Thyroid gland (tissue), 4 donors: ENCODE measurements around the gene IL1R1. TPM values are rescaled to one million over a fixed set of nuclear protein-coding genes. Genes with fewer than 3 reads are reported as not detected.

Source experiments
- DNase-seq, 2 donors: peaks; one replicate each; pipeline ENCODE4 v3.0.0-alpha.2; 2019
- H3K27ac ChIP-seq, 3 donors: fragments of 200-600 bp; sonication (generic); 1 replicate in 2 of 3; 2 replicates in 1 of 3; pipeline ENCODE4 v1.5.1; 2016 to 2019; ENCODE audit warnings: mild to moderate bottlenecking in 1 of 3, moderate library complexity in 1 of 3
- H3K27me3 ChIP-seq: fragments of 200-600 bp; sonication (generic); one replicate; pipeline ENCODE4 v1.5.1; 2019
- H3K36me3 ChIP-seq, 2 donors: fragments of 200-600 bp; sonication (generic); one replicate each; pipeline ENCODE4 v1.5.1; 2016 to 2019
- H3K4me1 ChIP-seq, 2 donors: fragments of 200-600 bp; sonication (generic); one replicate each; pipeline ENCODE4 v1.5.1; 2017 to 2019
- H3K4me3 ChIP-seq, 3 donors: fragments of 200-600 bp; sonication (generic); replicated peaks in 1 of 3; 1 replicate in 2 of 3; 2 replicates in 1 of 3; pipeline ENCODE4 v1.5.1; 2016; ENCODE audit warnings: mild to moderate bottlenecking in 1 of 3
- H3K9me3 ChIP-seq: fragments of 200-600 bp; sonication (generic); one replicate; pipeline ENCODE4 v1.5.1; 2017
- POLR2A ChIP-seq, 2 donors: fragments of 450-650 bp; IDR thresholded peaks; one replicate each; pipeline ENCODE4 v1.6.1; 2017; ENCODE audit warnings: antibody characterized with exemption in 2 of 2, mild to moderate bottlenecking in 2 of 2, moderate library complexity in 1 of 2
- WGBS, 2 donors: methylation state at CpG; one replicate each; pipeline ENCODE4 v1.1.5; 2017; 5-methylcytosine and 5-hydroxymethylcytosine counted together
- intact Hi-C: fragments of 100-400 bp; cut with DNase I; formaldehyde crosslinking; loops from one replicate; pipeline ENCODE4 v1.15.1; 2023
- total RNA-seq, 4 donors: library from RNA; depleted of rRNA; stranded (reverse); fragments of >200 nt; gene quantifications; one replicate each; pipeline ENCODE4 v1.2.3, GENCODE V29; 2016
- TF ChIP-seq, protein P1 (sequence below), 6 experiments: fragments of 200-600 bp in 3 of 6; fragments of 450-650 bp in 3 of 6; sonication (generic) in 3 of 6; IDR thresholded peaks; one replicate each; pipeline ENCODE4 v1.5.1; 2016 to 2019; ENCODE audit warnings: antibody characterized with exemption in 6 of 6, mild to moderate bottlenecking in 2 of 6, inconsistent platforms in 1 of 6, moderate library complexity in 1 of 6

The IL1R1 gene
- total RNA-seq, 4 donors from 2014 or later = 57.6 to 220 (median 103) TPM

DNA sequence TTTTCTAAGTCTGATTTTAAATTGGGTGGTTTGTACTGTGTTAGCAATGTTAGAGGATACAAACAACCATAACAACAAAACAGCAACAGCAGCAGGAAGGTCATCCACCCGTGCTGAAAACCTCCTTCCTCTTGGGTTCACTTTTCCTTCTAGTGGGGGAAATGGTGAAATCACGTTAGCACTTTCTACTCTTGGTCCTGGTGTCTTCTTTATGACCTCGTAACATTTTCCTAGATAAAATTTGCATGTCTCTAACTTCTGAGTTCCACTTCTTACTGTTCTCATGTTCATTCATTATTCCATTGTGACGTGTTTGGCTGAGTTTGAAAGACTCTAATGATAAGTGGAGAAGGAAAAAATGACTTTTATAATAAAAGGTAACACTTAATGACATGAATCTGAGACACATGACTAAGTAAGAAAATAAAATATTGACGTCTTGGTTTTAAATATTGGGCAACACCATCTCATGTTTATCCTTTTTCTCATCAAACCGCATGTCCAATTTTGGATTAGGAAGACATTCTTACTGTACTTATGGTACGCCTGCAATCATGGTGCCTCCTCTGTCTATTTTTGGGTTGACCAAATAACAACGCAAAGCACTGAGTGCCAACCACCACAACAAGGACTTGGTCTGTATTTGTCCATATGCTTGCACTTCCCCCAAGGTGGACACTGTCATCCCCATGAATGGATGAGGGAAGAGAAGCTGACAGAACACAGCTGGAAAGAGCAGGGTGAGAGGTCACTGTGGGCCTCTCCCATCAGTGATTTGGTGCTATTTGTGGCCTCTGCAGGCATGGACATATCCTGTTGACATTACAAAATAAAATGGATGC is 25.7 kb upstream of the IL1R1 start:
- Histone ChIP-seq H3K27ac (peak overlapping the region; percentile 36 to 79 (median 49)), H3K9me3 (no peaks in the 10 kb centered on the region), H3K4me3 (no peak overlapping the region), H3K36me3 (no peaks in the 10 kb centered on the region), H3K27me3 (no peaks in the 10 kb centered on the region), H3K4me1 (peaks cover 81 to 98% of the 10 kb centered on the region in 2 donors)
- intact Hi-C loops = no loop called here
- 55 to 72% methylated on average over 8 of the region's 8 CpGs for WGBS, 2 donors
- DNase-seq = no peak
- TF ChIP-seq, protein P1, sequence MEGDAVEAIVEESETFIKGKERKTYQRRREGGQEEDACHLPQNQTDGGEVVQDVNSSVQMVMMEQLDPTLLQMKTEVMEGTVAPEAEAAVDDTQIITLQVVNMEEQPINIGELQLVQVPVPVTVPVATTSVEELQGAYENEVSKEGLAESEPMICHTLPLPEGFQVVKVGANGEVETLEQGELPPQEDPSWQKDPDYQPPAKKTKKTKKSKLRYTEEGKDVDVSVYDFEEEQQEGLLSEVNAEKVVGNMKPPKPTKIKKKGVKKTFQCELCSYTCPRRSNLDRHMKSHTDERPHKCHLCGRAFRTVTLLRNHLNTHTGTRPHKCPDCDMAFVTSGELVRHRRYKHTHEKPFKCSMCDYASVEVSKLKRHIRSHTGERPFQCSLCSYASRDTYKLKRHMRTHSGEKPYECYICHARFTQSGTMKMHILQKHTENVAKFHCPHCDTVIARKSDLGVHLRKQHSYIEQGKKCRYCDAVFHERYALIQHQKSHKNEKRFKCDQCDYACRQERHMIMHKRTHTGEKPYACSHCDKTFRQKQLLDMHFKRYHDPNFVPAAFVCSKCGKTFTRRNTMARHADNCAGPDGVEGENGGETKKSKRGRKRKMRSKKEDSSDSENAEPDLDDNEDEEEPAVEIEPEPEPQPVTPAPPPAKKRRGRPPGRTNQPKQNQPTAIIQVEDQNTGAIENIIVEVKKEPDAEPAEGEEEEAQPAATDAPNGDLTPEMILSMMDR (IDR thresholded peaks at IDR 0.05) = no peak
- no peak for TF ChIP-seq POLR2A (IDR thresholded peaks at IDR 0.05)

- DNase-seq = peak; percentile 49 to 59
- Histone ChIP-seq H3K4me1 (peaks cover 84 to 98% of the 10 kb centered on the region in 2 donors), H3K27me3 (no peaks in the 10 kb centered on the region), H3K36me3 (no peaks in the 10 kb centered on the region), H3K27ac (peak overlapping the region; percentile 36 to 79 (median 49)), H3K9me3 (no peaks in the 10 kb centered on the region), H3K4me3 (no peak overlapping the region)
- 18 to 34% methylated on average over 6 of the region's 6 CpGs for WGBS, 2 donors
- intact Hi-C loops = no loop called here
- TF ChIP-seq POLR2A (IDR thresholded peaks at IDR 0.05) = no peak
- TF ChIP-seq, protein P1 (IDR thresholded peaks at IDR 0.05) = no peak
Measured at GRCh38 chr2:102117472-102117858, 25.1 kb upstream of the IL1R1 start.

GRCh38 chr2:102119255-102119654 is 23.3 kb upstream of the IL1R1 start:
- peak in 1 of 2 donors; percentile 17 for DNase-seq
- H3K27ac ChIP-seq = peak overlapping the region in 2 of 3 donors; percentile 79 to 84
- intact Hi-C loops = no loop called here
- WGBS, 2 donors = 41 to 52% methylated on average over 1 of the region's 1 CpG
- no peak overlapping the region for H3K4me3 ChIP-seq
- no peaks in the 10 kb centered on the region for H3K9me3 ChIP-seq
- no peaks in the 10 kb centered on the region for H3K27me3 ChIP-seq
- H3K4me1 ChIP-seq = peaks cover 84 to 87% of the 10 kb centered on the region in 2 donors
- TF ChIP-seq, protein P1 (IDR thresholded peaks at IDR 0.05) = no peak
- no peak for TF ChIP-seq POLR2A (IDR thresholded peaks at IDR 0.05)
- H3K36me3 ChIP-seq = no peaks in the 10 kb centered on the region

GRCh38 chr2:102120261-102120660 is 22.3 kb upstream of the IL1R1 start:
- DNase-seq = no peak
- peak overlapping the region; percentile 23 to 84 (median 79) for H3K27ac ChIP-seq
- intact Hi-C loops = no loop called here
- 78 to 80% methylated on average over 5 of the region's 5 CpGs for WGBS, 2 donors
- peaks cover 74 to 77% of the 10 kb centered on the region in 2 donors for H3K4me1 ChIP-seq
- H3K4me3 ChIP-seq = no peak overlapping the region
- H3K27me3 ChIP-seq = no peaks in the 10 kb centered on the region
- no peak for TF ChIP-seq POLR2A (IDR thresholded peaks at IDR 0.05)
- TF ChIP-seq, protein P1 (IDR thresholded peaks at IDR 0.05) = no peak
- H3K9me3 ChIP-seq = no peaks in the 10 kb centered on the region
- no peaks in the 10 kb centered on the region for H3K36me3 ChIP-seq

- TF ChIP-seq, protein P1 (IDR thresholded peaks at IDR 0.05) = no peak
- TF ChIP-seq POLR2A (IDR thresholded peaks at IDR 0.05) = no peak
- peak overlapping the region; percentile 59 to 84 (median 79) for H3K27ac ChIP-seq
- 52 to 58% methylated on average over 6 of the region's 6 CpGs for WGBS, 2 donors
Measured at GRCh38 chr2:102120701-102121159, 21.8 kb upstream of the IL1R1 start.

More at GRCh38 chr2:102120701-102121159, 21.8 kb upstream of the IL1R1 start:
- H3K27me3 ChIP-seq = no peaks in the 10 kb centered on the region
- DNase-seq = peak; percentile 49 to 58
- intact Hi-C loops = no loop called here
- H3K4me3 ChIP-seq = no peak overlapping the region
- no peaks in the 10 kb centered on the region for H3K9me3 ChIP-seq
- H3K4me1 ChIP-seq = peaks cover 69 to 73% of the 10 kb centered on the region in 2 donors
- H3K36me3 ChIP-seq = no peaks in the 10 kb centered on the region
